HepG2 (cell line): ENCODE data around the gene FMO2. TPM values are rescaled to one million over a fixed set of nuclear protein-coding genes. Genes with fewer than 3 reads are reported as not detected.

Source experiments
- ATAC-seq: fragments of 200-7000 bp; cut with Tn5 transposase; 3 replicates; pipeline ENCODE4 v1.9.1; 2020; ENCODE audit warnings: mild to moderate bottlenecking, moderate library complexity
- BruUV-seq: library from RNA; stranded (reverse); fragments of 400-500 nt; replicated peaks from 2 replicates; lab custom pipeline; 2021; lab: Mats Ljungman, UMichigan
- CTCF ChIA-PET: fragments of 300-600 bp; formaldehyde crosslinking; extraction: SDS; loops from one replicate; lab custom pipeline; 2021; ENCODE audit warnings: low total read pairs, inconsistent platforms, low intra/inter-chr PET ratio; lab: Yijun Ruan, JAX
- POLR2A ChIA-PET: fragments of 350-600 bp; sonication (Branson Sonifier 250); formaldehyde crosslinking; loops from one replicate; lab custom pipeline; 2020; ENCODE audit warnings: antibody characterized with exemption, inconsistent platforms; lab: Yijun Ruan, JAX
- DNase-seq: peaks from one replicate; pipeline ENCODE4 v3.0.0-alpha.2; 2015; ENCODE audit warnings: low spot score
- FAIRE-seq: peaks from 3 replicates; lab custom pipeline; 2011; peaks lifted over from hg19 to GRCh38; lab: Jason Lieb, UNC
- H2AFZ ChIP-seq: one replicate; pipeline ENCODE4 v1.6.1; 2011; ENCODE audit warnings: low read length, inconsistent platforms
- H3K27ac ChIP-seq: fragments of 300-600 bp; 3 replicates; pipeline ENCODE4 v1.8.0; 2011; ENCODE audit warnings: mixed run types, mild to moderate bottlenecking, mixed read lengths, low read length, inconsistent platforms; ENCODE audit not compliant: insufficient read depth; ENCODE audit errors: extremely low read length
- H3K27me3 ChIP-seq, 2 experiments: fragments of 200-600 bp in 1 of 2; 2 replicates in 1 of 2; 3 replicates in 1 of 2; pipeline versions ENCODE4 v1.6.0 to v1.8.0; 2011; ENCODE audit warnings: low read length in 2 of 2, mild to moderate bottlenecking in 2 of 2, moderate library complexity in 2 of 2, inconsistent platforms in 1 of 2; ENCODE audit not compliant: insufficient read depth in 2 of 2, control insufficient read depth in 1 of 2
- H3K36me3 ChIP-seq, 2 experiments: fragments of 200-600 bp in 1 of 2; replicated peaks in 1 of 2; 2 replicates in 1 of 2; 3 replicates in 1 of 2; pipeline versions ENCODE4 v1.5.1 to v1.8.0; 2011; ENCODE audit warnings: low read length in 2 of 2, inconsistent platforms in 1 of 2; ENCODE audit not compliant: insufficient read depth in 2 of 2, control insufficient read depth in 1 of 2
- H3K4me1 ChIP-seq: 2 replicates; pipeline ENCODE4 v1.5.1; 2012; ENCODE audit warnings: low read length, inconsistent platforms; ENCODE audit not compliant: insufficient read depth
- H3K4me2 ChIP-seq: 2 replicates; pipeline ENCODE4 v1.6.0; 2011; ENCODE audit warnings: low read depth, low read length, inconsistent platforms
- H3K4me3 ChIP-seq, 3 experiments: fragments of 200-600 bp in 1 of 3; sonication (generic), shearing (Covaris generic) in 1 of 3; replicated peaks in 1 of 3; 2 replicates each; pipeline ENCODE4 v1.5.1; 2011 to 2016; ENCODE audit warnings: low read length in 3 of 3, inconsistent platforms in 2 of 3, low read depth in 2 of 3, mild to moderate bottlenecking in 2 of 3, control low read depth in 1 of 3, mixed read lengths in 1 of 3; ENCODE audit not compliant: insufficient read depth in 1 of 3
- H3K79me2 ChIP-seq: one replicate; pipeline ENCODE4 v1.6.1; 2011; ENCODE audit warnings: low read length, inconsistent platforms; ENCODE audit not compliant: insufficient read depth
- H3K9ac ChIP-seq: 2 replicates; pipeline ENCODE4 v1.6.0; 2011; ENCODE audit warnings: mild to moderate bottlenecking, low read depth, low read length, inconsistent platforms; ENCODE audit not compliant: insufficient read depth
- H3K9me3 ChIP-seq: 2 replicates; pipeline ENCODE4 v1.5.1; 2012; ENCODE audit warnings: mild to moderate bottlenecking, low read length
- H4K20me1 ChIP-seq: 2 replicates; pipeline ENCODE4 v1.6.0; 2011; ENCODE audit warnings: inconsistent platforms, mild to moderate bottlenecking, low read length, moderate library complexity; ENCODE audit not compliant: insufficient read depth
- CCDC6 ChIP-seq: sonication (generic); formaldehyde crosslinking; IDR thresholded peaks from 2 replicates; pipeline ENCODE4 v1.8.1; 2022; ENCODE audit warnings: mild to moderate bottlenecking, missing genetic modification reagents, moderate library complexity
- POGK ChIP-seq: sonication (generic); formaldehyde crosslinking; conservative IDR thresholded peaks from 2 replicates; pipeline ENCODE4 v1.8.0; 2022; ENCODE audit warnings: mild to moderate bottlenecking, moderate library complexity, missing genetic modification reagents
- SIN3A ChIP-seq: IDR thresholded peaks from 2 replicates; pipeline ENCODE4 v1.6.1; 2011; ENCODE audit warnings: low read depth, mild to moderate bottlenecking, control low read depth, low read length, borderline replicate concordance
- SP140L ChIP-seq: sonication (generic); formaldehyde crosslinking; IDR thresholded peaks from 2 replicates; pipeline ENCODE4 v1.4.0; 2020; ENCODE audit warnings: missing genetic modification reagents, borderline replicate concordance
- SP2 ChIP-seq: sonication (generic); formaldehyde crosslinking; IDR thresholded peaks from 2 replicates; pipeline ENCODE4 v1.5.1; 2020; ENCODE audit warnings: mild to moderate bottlenecking, missing genetic modification reagents
- STAT5B ChIP-seq: sonication (generic); formaldehyde crosslinking; IDR thresholded peaks from 2 replicates; pipeline ENCODE4 v1.4.0; 2020; ENCODE audit warnings: missing genetic modification reagents
- ZBTB3 ChIP-seq: sonication (generic); formaldehyde crosslinking; IDR thresholded peaks from 2 replicates; pipeline ENCODE4 v1.4.0; 2020; ENCODE audit warnings: low read depth, mild to moderate bottlenecking, moderate library complexity, missing genetic modification reagents, borderline replicate concordance
- ZNF335 ChIP-seq: sonication (generic); formaldehyde crosslinking; IDR thresholded peaks from 2 replicates; pipeline ENCODE4 v1.4.0; 2020; ENCODE audit warnings: missing genetic modification reagents
- ZNF496 ChIP-seq: sonication (generic); formaldehyde crosslinking; IDR thresholded peaks from 2 replicates; pipeline ENCODE4 v1.8.1; 2023; ENCODE audit warnings: mild to moderate bottlenecking, moderate library complexity, missing genetic modification reagents; ENCODE audit not compliant: insufficient replicate concordance
- ZNF513 ChIP-seq: sonication (generic); formaldehyde crosslinking; conservative IDR thresholded peaks from 2 replicates; pipeline ENCODE4 v1.5.0; 2020; ENCODE audit warnings: missing genetic modification reagents
- ZNF879 ChIP-seq: sonication (generic); formaldehyde crosslinking; IDR thresholded peaks from 2 replicates; pipeline ENCODE4 v1.8.1; 2023; ENCODE audit warnings: missing genetic modification reagents
- whole genome bisulfite sequencing: methylation state at CpG from one replicate; pipeline ENCODE4 v1.1.6; 2017; ENCODE audit warnings: low lambda C conversion rate; 5-methylcytosine and 5-hydroxymethylcytosine counted together
- in situ Hi-C: cut with HindIII; loops from 2 replicates; pipeline ENCODE4 v1.10.0; 2017; ENCODE audit warnings: low pct_unique_long_range_greater_than_20kb; ENCODE audit not compliant: extremely low pct_ligation_motif_present
- intact Hi-C: fragments of 100-400 bp; cut with micrococcal nuclease; formaldehyde crosslinking; loops from one replicate; pipeline ENCODE4 v1.10.0; 2022; ENCODE audit not compliant: unreplicated experiment
- polyA plus RNA-seq, 8 experiments: library from polyadenylated mRNA; depleted of rRNA in 3 of 8; stranded (reverse) in 7 of 8; unstranded in 1 of 8; fragments of >200 nt; fragmentation: Illumina TruSeq in 4 of 8; extraction: Trizol in 4 of 8; gene quantifications; 2 replicates each; pipeline versions ENCODE4 v1.2.1 to v1.2.3, GENCODE V29; 2011 to 2016; ENCODE audit warnings: low read depth in 4 of 8, missing spikeins in 1 of 8, mixed read lengths in 1 of 8; ENCODE audit not compliant: insufficient read depth in 1 of 8
- total RNA-seq, 5 experiments: library from RNA; depleted of rRNA; stranded (reverse); fragments of >200 nt; fragmentation: Illumina TruSeq; extraction: Trizol; gene quantifications; 2 replicates each; pipeline ENCODE4 v1.2.3, GENCODE V29; 2016; ENCODE audit warnings: low read depth in 1 of 5

FMO2 gene
- total and polyA plus RNA-seq, 2 of the 13 experiments (the other 11 are each of a cell fraction or from before 2014, with no cell fraction given): not detected

- Histone ChIP-seq H2AFZ (no peak overlapping the region), H3K27me3 (no peaks in the 10 kb centered on the region), H3K27ac (no peak overlapping the region), H3K4me1 (no peaks in the 10 kb centered on the region), H4K20me1 (no peaks in the 10 kb centered on the region), H3K4me2 (no peak overlapping the region), H3K4me3 (no peak overlapping the region), H3K9ac (no peak overlapping the region), H3K9me3 (no peaks in the 10 kb centered on the region), H3K36me3 (no peaks in the 10 kb centered on the region), H3K79me2 (no peaks in the 10 kb centered on the region)
- BruUV-seq: no TSS peak
- POLR2A ChIA-PET: no interaction called here
- no peak for FAIRE-seq
- TF ChIP-seq ZBTB3 (CRISPR knock-in tag): no peak
- no peak for TF ChIP-seq SP140L (CRISPR knock-in tag)
- TF ChIP-seq SIN3A: no peak
- no peak for TF ChIP-seq ZNF496 (CRISPR knock-in tag)
- no peak for TF ChIP-seq CCDC6
- no peak for TF ChIP-seq ZNF879
- no peak for TF ChIP-seq ZNF335 (CRISPR knock-in tag)
- no peak for TF ChIP-seq SP2 (CRISPR knock-in tag)
- TF ChIP-seq ZNF513: no peak
- no peak for TF ChIP-seq POGK (CRISPR knock-in tag)
- no peak for TF ChIP-seq STAT5B (CRISPR knock-in tag)
- CTCF ChIA-PET: no interaction called here
- in situ Hi-C loops: no loop called here
- WGBS: 11% methylated on average over 5 of the region's 5 CpGs
- DNase-seq: no peak
- intact Hi-C loops: no loop called here
- ATAC-seq: no peak
Measured at GRCh38 chr1:171221665-171222591, 36.8 kb downstream of the FMO2 start.
